Stimulated activated CD8-positive, alpha-beta memory T cell treated with anti-CD3 and anti-CD28 coated beads, Interleukin-12 subunit alpha, Interleukin-12 subunit beta, amount 100 ng/mL, for 4 hours (primary cell): ENCODE data around the gene CARD16.
"Not testable (repeated sequence)": the region's sequence is repeated elsewhere in the genome, so short reads cannot be mapped to it uniquely, and the experiment has no call there.

Source experiments
- DNase-seq: peaks from one replicate; pipeline ENCODE4 v3.0.0-alpha.2; 2020; ENCODE audit warnings: low read depth

Gene CARD16

DNA sequence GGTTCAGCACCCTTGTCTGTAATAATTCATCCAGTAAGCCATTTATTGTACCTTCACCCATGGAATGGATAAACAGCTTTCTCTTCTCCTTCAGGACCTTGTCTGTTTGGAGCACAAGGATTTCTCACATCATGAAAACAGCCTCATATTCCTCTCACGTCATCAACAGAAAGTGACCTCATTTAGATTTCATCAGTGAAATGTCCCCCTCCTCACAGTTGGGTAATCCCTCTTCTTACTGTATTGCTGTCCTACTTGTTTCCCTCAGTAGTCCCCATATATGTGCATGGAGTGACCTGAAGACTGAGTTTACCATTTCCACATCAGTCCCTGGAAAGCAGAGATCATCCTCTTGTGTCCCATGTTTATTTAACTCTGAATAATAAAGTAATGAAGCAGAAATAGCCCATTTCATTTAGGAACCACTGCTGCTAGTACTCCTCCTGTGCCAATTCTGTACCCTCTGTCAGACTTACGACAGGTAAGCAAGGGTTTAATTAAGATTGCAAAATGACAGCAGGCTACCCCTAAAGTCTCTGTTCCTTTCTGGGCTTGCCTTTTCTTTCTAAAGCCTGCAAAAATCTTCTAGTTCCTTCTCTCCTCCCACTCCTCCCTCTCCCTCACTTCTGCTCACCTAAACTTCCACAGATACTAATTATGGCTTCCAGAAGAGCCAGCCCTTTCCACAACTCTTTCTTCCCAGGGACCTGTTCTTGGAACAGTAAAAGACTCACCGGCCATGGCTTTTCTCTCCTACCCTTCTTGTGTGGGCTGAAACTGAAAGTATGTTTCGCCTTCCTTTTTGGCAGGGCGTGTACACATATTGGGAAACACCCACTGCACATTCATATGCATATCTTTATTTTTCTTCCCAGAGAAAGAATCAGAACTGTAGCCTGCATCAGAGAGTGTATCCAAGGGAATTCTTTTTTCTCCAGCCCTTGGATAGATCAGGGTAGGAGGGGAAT lies at the start of gene CARD16:
Gene CARD16, minus strand, starts transcription at position 779 of the 968 bp plus-strand sequence. Its CDS starts 38 bp downstream, at position 741.
- DNase-seq, result not testable (repeated sequence)

GRCh38 chr11:105092256-105093239 lies 47.4 kb upstream of the CARD16 start:
- no peak for DNase-seq

- DNase-seq, result no peak
These were observed 36.4 kb upstream of the CARD16 start for GRCh38 chr11:105081412-105082150.

- not testable (repeated sequence) for DNase-seq
These were observed 35.2 kb upstream of the CARD16 start for GRCh38 chr11:105080171-105080906.

DNA sequence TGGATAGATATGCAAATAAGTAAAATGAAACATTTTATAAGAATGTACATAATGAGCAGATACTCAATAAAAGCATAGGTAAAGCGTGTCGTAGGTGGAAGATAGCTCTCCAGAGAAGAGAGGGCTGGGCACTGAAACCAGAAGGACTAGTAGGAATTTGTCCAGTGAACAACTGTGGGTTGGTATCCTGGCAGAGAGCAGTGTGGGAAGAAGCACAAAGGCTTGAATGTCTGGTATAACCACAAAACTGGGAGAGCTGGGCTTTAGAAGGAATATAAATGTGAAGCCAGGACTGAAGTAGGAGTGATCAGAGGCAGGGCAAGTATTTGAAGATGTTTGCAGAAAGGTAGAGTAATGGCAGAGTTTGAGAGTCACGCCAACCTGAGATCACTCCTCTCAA lies 33.1 kb upstream of the CARD16 start:
- no peak for DNase-seq

GRCh38 chr11:105077141-105077790 lies 32.1 kb upstream of the CARD16 start:
- not testable (repeated sequence) for DNase-seq

- no peak for DNase-seq
These were observed 29.0 kb upstream of the CARD16 start for GRCh38 chr11:105074166-105074530.

DNA sequence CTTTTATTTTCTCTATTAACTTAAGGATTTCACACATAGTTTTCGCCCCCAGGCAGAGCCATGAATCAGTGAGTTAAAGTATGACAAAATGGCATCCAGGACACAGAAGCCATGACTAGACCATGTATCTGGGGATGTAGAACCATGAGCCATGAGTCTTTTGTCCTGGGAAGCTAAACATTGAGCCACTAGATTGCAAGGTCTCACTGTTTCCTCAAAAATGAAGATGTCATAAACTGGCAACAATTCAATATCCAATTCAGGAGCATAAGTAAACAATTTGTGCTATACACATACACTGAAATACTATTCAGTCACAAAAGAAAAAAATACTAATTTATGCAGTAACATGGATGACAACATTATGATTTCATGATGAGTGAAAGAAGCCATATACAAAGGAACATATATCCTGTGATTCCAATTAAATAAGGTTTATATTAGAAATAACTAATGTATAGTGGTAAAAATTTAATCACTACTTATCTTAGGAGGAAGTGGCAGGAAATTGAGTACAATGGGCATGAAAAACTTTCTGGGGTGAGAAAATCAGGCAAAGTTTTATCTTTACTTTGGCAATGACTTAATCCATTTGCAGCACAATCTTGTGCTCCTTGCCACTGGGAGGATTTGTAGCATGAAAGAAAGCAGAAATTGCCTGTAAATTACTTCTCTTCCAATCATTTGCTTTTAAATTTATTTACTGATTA lies 28.5 kb upstream of the CARD16 start:
- no peak for DNase-seq

GRCh38 chr11:105072080-105072479 lies 26.9 kb upstream of the CARD16 start:
- DNase-seq, result not testable (repeated sequence)

DNA sequence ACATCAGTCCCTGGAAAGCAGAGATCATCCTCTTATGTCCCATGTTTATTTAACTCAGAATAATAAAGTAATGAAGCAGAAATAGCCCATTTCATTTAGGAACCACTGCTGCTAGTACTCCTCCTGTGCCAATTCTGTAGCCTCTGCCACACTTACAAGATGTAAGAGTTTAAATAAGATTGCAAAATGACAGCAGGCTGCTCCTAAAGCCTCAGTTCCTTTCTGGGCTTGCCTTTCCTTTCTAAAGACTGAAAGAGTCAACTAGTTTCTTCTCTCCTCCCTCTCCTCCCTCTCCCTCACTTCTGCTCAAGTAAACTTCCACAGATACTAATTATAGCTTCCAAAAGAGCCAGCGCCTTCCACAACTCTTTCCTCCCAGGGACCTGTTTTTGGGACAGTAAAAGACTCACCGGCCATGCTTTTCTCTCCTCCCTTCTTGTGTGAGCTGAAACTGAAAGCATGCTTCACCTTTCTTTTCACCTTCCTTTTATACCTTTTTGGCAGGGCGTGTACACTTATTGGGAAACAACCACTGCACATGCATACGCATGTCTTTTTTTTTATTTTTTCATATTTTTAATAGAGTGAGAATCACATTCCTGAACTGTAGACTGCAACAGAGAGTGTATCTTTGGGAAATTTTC lies 26.1 kb upstream of the CARD16 start:
- DNase-seq, result no peak

GRCh38 chr11:105070306-105070705 lies 25.2 kb upstream of the CARD16 start:
- no peak for DNase-seq

DNA sequence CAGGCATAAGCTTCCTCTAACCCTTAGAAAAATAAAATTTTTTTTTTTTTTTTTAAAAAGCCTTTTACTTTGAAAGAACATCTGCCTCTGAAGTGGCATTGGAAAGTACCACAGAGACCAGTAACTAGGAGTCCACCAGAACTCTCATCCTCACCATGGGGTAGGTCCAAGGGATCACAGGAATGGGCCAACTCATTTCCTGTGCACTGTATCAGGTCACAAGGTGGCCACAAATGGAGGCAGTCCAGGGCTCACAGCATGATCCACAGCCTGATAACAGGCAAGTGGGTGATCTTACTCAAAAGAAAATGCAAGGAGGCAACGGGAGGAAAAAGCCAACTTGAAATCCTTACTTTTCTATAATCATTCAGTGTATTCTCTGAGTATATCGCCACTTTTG lies 24.6 kb upstream of the CARD16 start:
- not testable (repeated sequence) for DNase-seq

DNA sequence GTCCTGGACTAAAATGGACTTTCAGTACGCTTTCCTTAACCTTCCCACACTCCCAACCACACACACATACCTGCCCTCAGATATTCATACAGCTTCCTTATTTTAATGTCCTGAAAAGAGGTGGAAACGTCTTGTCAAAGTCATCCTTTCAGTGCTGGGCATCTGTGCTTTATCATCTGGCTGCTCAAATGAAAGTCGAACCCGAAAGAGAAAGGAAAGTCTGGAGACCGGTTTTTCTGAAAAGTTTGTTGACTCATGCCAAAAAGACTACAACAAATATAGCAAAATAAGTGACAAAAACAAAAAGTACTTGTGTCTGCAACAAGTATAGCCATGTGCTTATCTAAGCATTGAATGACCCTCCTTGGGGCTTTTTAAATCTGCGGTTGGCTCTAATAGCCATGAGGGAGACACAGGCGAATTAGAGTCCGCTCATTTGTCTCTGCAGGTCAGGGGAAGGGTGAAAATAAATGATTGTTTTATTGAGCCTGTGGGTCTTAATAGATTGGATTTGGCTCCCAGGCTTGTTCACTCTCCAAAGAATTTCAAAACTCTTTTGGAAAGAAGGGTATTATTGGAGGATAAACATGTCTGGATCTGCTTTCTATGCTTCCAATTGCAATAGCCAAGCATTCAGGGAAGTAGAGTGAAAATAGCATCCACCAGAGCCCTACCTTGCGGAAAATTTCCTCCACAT lies 18.3 kb upstream of the CARD16 start:
- not testable (repeated sequence) for DNase-seq

DNA sequence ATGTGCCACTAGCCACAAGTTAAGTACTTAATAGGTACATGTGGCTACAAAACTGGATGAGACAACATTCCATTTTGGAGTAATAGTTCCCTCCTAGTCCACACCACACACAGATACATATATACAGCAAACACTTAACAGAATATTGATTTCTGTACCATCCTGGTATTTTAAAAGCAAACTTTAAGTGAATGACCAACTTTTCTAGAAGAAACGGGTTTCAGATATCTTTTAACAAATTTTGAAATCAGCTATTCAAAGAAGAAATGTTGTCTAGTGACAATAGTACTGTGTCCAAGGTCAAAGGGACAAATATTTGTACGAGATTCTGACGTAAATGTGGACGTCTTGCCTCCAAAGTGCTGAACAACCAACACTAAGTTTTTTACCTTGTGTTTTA lies 12.3 kb upstream of the CARD16 start:
- no peak for DNase-seq

- no peak for DNase-seq
These were observed 11.3 kb upstream of the CARD16 start for GRCh38 chr11:105056446-105056845.

DNA sequence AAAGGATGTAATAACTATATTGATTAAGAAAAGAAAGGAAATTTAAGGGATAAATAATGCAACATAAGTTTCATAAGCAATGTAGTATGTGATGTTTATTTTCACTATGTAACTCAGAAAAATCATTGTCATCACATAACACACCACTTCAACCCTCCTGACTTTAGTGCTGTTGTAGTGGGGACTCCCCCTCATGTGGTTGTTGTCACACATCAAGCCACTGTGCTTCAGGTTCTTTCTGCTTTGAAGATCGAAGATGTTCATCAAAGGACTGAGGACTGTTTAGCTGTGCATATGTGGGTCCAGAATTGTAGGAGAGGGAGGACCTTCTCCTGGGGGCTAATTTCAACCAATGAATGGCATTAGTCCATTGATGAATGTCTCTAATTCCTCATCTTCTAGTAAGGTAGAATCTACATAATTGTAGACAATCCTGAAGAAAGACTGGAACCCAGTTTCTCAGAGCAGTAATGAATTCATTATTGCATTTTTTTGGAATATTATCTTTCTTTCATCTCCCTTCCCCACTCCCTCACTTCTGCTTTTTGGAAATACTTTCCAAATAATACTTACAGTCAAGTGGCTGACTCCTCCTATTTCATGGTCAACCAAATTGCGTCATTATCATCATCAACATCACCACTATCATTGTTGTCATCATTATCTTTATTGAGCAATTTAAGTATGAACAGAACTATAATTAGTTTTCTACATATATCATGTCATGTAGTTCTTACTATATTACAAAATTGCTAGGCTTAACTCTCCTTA lies 9.8 kb upstream of the CARD16 start:
- DNase-seq, result no peak

DNA sequence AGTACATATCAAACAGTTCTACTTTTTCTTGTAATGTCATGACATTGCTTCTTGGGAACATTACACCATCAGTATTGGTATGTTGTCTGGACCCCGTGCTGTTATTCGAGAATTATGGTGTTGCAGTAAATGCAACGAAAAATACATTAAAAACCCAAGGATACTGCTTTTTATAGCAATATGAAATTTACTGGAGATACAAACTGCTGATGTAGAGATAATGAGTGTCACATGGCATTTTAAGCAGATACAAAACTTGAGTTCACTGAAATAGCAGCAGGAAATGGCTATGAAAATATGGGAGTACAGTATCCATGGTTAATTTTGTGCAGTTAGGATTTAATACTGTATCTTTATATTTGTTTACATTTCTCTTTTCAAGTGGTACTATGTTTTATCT lies 7.4 kb upstream of the CARD16 start:
- DNase-seq, result no peak

DNA sequence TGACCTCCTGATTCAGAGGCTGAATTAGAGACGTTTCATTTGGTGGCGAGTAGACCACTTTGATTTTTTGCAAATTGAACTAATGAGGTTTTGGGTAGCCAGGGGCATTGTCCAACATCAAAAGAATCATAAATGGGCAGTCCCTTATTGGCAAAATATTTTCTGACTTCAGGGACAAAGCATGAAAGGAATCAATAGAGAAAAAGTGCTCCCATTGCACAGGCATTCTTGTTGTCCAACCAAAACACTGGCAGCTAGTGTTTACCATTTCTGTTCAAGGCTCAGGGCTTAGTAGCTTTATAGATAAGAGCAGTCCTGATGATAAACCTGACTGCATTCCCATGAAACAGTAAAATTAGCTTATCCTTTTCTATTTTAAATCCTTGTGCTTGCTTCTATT lies 6.4 kb upstream of the CARD16 start:
- no peak for DNase-seq
